Measurements from ENCODE around the gene SWI5.
A peak's percentile ranks its signal among the peaks of the same experiment; 100 is the strongest.

Gene SWI5

GRCh38 chr9:128323791-128324190, 47.7 kb downstream of the SWI5 start:
- Histone ChIP-seq H3K79me2 (ENCODE audit: control insufficient read depth, low read length) (peaks cover 47% of the 10 kb centered on the region), H3K27me3 (ENCODE audit: control insufficient read depth, low read length) (no peaks in the 10 kb centered on the region), H3K9me3 (ENCODE audit: control insufficient read depth, insufficient read depth, low read length) (no peaks in the 10 kb centered on the region), H3K36me3 (ENCODE audit: control insufficient read depth, low read length) (peaks cover 38% of the 10 kb centered on the region), H3K9me2 (replicated peaks; ENCODE audit: control insufficient read depth, low read length) (no peaks in the 10 kb centered on the region), H3K4me1 (ENCODE audit: control insufficient read depth, low read length) (peaks cover 23% of the 10 kb centered on the region), H3K4me3 (ENCODE audit: low read length) (peak overlapping the region; percentile 93), H3K27ac (ENCODE audit: low read depth, low read length) (no peak overlapping the region), H3K4me2 (ENCODE audit: low read length) (peak overlapping the region; percentile 84), H4K20me1 (ENCODE audit: control insufficient read depth, insufficient read depth, low read depth, low read length) (no peaks in the 10 kb centered on the region), H3F3A (ENCODE audit: control insufficient read depth, insufficient read depth) (no peaks in the 10 kb centered on the region)
- TF ChIP-seq EZH2phosphoT487 (IDR thresholded peaks at IDR 0.05; ENCODE audit: borderline replicate concordance, low read length) (no peak), CTCF (IDR thresholded peaks at IDR 0.05; ENCODE audit: low read depth, low read length, poor library complexity, severe bottlenecking) (no peak)

- no peaks in the 10 kb centered on the region for H3F3A ChIP-seq (ENCODE audit: control insufficient read depth, insufficient read depth)
- no peaks in the 10 kb centered on the region for H3K27me3 ChIP-seq (ENCODE audit: control insufficient read depth, low read length)
- H3K9me3 ChIP-seq (ENCODE audit: control insufficient read depth, insufficient read depth, low read length), result no peaks in the 10 kb centered on the region
- peaks cover 40% of the 10 kb centered on the region for H3K36me3 ChIP-seq (ENCODE audit: control insufficient read depth, low read length)
- TF ChIP-seq CTCF (IDR thresholded peaks at IDR 0.05; ENCODE audit: low read depth, low read length, poor library complexity, severe bottlenecking), result no peak
- no peak for TF ChIP-seq EZH2phosphoT487 (IDR thresholded peaks at IDR 0.05; ENCODE audit: borderline replicate concordance, low read length)
- H4K20me1 ChIP-seq (ENCODE audit: control insufficient read depth, insufficient read depth, low read depth, low read length), result no peaks in the 10 kb centered on the region
- H3K79me2 ChIP-seq (ENCODE audit: control insufficient read depth, low read length), result peaks cover 47% of the 10 kb centered on the region
- no peaks in the 10 kb centered on the region for H3K9me2 ChIP-seq (replicated peaks; ENCODE audit: control insufficient read depth, low read length)
- peaks cover 23% of the 10 kb centered on the region for H3K4me1 ChIP-seq (ENCODE audit: control insufficient read depth, low read length)
- no peak overlapping the region for H3K27ac ChIP-seq (ENCODE audit: low read depth, low read length)
- H3K4me2 ChIP-seq (ENCODE audit: low read length), result peak overlapping the region; percentile 84
- H3K4me3 ChIP-seq (ENCODE audit: low read length), result peak overlapping the region; percentile 93; the same call in 1 of the 2 replicates
These were observed 48.3 kb downstream of the SWI5 start for GRCh38 chr9:128324401-128324800.

GRCh38 chr9:128325629-128326028, 49.6 kb downstream of the SWI5 start:
- Histone ChIP-seq H3K9me3 (ENCODE audit: control insufficient read depth, insufficient read depth, low read length) (no peaks in the 10 kb centered on the region), H3F3A (ENCODE audit: control insufficient read depth, insufficient read depth) (no peaks in the 10 kb centered on the region), H3K27me3 (ENCODE audit: control insufficient read depth, low read length) (no peaks in the 10 kb centered on the region), H3K4me2 (ENCODE audit: low read length) (no peak overlapping the region), H4K20me1 (ENCODE audit: control insufficient read depth, insufficient read depth, low read depth, low read length) (no peaks in the 10 kb centered on the region), H3K4me1 (ENCODE audit: control insufficient read depth, low read length) (peaks cover 23% of the 10 kb centered on the region), H3K4me3 (ENCODE audit: low read length) (no peak overlapping the region), H3K36me3 (ENCODE audit: control insufficient read depth, low read length) (peaks cover 40% of the 10 kb centered on the region), H3K27ac (ENCODE audit: low read depth, low read length) (no peak overlapping the region), H3K79me2 (ENCODE audit: control insufficient read depth, low read length) (peaks cover 45% of the 10 kb centered on the region), H3K9me2 (replicated peaks; ENCODE audit: control insufficient read depth, low read length) (no peaks in the 10 kb centered on the region)
- TF ChIP-seq EZH2phosphoT487 (IDR thresholded peaks at IDR 0.05; ENCODE audit: borderline replicate concordance, low read length) (no peak), CTCF (IDR thresholded peaks at IDR 0.05; ENCODE audit: low read depth, low read length, poor library complexity, severe bottlenecking) (no peak)

All from DOHH2 (cell line).